Measurements from ENCODE around the gene ZNF837.
"Not testable (repeated sequence)": the region's sequence is repeated elsewhere in the genome, so short reads cannot be mapped to it uniquely, and the experiment has no call there.

ZNF837 gene

DNA sequence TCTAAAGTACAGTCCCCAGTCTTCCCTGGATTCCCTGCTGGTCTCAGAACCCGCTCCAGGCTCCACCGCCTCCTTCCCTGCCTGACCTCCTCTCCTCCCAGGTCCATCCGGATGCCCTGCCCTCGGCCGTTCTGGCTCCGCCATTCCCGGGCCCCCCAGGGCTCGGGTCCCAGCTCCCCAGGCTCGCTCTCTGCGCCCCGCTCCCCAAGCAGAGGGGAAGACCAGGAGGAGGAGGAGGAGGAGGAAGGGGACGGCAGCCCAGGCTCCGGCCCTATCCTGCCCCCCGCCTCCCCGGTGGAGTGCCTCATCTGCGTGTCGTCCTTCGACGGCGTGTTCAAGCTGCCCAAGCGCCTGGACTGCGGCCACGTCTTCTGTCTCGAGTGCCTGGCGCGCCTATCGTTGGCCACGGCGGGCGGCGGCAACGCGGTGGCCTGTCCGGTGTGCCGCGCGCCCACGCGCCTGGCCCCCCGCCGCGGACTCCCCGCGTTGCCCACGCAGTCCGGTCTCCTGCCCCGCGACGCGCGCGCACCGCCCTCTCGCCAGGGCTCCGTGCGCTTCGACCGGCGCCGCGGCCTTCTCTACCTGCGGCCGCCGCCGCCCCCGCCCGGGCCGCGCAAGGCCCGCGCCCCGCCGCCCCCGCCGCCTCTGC, 15.3 kb upstream of the ZNF837 start:
- no peak for DNase-seq

GRCh38 chr19:58395220-58395978, 14.6 kb upstream of the ZNF837 start, which contains the start of gene RNF225:
TSS of gene RNF225 (plus strand) at chr19:58395656. CDS start at chr19:58396090, 434 bp downstream.
- DNase-seq: no peak

DNA sequence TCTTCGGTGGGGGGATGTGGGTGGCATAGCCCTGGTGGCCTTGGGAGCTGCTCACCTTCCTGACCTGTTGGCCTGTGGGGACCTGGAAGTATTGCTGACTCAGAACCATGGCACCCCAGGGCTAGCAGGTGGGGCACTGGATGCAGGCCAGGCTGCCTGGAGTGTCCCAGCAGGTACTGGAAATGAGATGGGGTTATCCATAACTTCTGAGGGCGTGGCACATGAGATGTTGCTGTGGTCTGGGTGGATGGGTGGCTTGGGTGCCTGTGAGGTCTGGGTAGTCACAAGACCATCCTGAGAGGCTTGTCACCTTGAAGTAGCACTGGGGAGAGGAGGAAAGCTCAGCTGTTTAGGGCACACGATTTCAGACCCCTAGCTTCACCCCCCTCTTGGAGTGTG, 14.0 kb upstream of the ZNF837 start:
- DNase-seq: no peak

DNA sequence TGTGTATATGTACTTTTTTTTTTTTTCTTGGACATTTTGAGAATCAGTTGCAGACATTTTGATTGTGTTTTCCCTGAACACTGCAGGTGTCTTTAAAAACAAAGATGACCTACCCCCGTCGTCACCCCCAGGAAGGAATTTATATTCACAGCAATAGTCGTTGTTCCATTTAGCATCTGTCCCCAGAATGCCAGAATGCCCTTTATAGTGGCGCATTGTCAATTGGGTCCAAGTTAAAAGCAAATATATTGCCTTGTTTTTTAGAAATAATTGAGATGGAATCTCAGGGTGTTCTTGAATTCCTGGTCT, 12.8 kb upstream of the ZNF837 start:
- DNase-seq: no peak

DNA sequence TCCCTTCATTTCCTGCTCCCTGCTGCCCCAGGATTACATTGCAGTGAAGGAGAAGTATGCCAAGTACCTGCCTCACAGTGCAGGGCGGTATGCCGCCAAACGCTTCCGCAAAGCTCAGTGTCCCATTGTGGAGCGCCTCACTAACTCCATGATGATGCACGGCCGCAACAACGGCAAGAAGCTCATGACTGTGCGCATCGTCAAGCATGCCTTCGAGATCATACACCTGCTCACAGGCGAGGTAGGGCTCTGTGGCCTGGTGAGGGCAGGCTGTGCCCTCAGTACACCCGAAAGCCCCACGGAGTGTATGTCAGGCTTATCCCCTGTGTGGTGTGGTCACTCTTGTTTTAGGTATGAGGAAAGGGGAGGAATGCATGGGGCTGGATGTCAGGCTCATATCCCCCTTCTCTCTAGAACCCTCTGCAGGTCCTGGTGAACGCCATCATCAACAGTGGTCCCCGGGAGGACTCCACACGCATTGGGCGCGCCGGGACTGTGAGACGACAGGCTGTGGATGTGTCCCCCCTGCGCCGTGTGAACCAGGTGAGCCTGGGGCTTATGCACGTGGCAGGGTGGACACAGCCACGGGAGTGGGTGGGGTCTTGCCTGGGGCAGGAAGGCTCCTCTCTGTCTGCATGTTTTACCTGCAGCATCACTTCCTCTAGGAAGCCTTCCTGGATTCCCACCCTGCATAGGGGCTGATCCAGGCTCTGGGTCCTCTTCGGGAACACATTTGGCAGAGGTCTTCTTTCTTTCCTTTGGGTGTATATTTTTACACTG, 12.3 kb upstream of the ZNF837 start:
- no peak for DNase-seq

DNA sequence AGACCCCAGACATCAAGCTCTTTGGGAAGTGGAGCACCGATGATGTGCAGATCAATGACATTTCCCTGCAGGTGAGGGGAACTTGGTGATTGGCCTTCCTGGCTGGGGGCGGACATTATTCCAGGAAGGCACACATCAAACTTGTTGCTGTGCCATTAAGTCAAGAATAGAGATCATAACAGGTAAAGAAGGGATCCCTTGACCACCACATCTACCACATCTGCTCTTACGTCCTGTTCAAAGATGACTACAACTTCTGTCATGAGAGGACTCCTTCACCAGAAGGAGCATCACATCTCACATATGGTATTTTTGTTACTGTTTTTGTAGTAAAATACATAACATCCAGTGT, 7.3 kb upstream of the ZNF837 start:
- DNase-seq: no peak

- DNase-seq: no peak
Observed at GRCh38 chr19:58387338-58388174, 6.7 kb upstream of the ZNF837 start.

DNA sequence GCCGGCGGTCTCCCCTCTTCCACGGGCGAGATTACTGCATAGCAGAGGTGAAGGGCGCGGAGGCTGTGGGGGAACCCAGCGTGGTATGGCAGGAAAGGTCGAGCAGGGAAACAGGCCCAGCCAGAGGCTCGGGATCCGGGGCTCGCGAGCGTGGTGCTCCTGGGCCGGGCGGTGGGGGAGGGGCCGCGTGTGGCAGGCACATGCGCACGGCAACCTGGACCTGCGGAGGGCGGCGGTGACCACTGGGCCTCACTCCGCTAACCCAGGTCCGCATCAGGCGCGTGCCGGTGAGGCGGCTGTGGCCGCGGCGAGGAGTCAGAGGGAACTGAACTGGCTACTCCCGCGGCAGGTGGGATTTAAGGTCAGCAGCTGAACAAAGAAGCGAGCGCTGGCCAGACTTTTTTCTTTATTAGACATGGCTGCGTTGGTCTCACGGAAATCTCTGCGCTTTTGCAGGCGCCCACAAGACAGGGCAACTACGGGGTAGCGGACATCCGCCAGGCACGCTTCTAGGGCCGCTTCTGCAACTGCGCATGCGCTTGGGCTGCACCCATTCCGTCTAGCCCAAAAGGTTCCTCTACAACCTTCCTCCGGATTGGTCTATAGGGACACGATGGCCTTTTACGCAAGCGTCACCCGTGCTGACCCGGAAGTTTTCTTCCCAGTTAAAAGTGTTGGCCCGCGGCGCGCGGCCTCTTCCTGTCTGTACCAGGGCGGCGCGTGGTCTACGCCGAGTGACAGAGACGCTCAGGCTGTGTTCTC, 5.9 kb upstream of the ZNF837 start, which contains the start of gene RPS5:
Gene RPS5, plus strand, starts transcription at position 694 of the 762 bp plus-strand sequence. CDS start 869 bp downstream, outside the sequence.
- peak; percentile 98 for DNase-seq

GRCh38 chr19:58385891-58386575, 5.2 kb upstream of the ZNF837 start:
- no peak for DNase-seq

DNA sequence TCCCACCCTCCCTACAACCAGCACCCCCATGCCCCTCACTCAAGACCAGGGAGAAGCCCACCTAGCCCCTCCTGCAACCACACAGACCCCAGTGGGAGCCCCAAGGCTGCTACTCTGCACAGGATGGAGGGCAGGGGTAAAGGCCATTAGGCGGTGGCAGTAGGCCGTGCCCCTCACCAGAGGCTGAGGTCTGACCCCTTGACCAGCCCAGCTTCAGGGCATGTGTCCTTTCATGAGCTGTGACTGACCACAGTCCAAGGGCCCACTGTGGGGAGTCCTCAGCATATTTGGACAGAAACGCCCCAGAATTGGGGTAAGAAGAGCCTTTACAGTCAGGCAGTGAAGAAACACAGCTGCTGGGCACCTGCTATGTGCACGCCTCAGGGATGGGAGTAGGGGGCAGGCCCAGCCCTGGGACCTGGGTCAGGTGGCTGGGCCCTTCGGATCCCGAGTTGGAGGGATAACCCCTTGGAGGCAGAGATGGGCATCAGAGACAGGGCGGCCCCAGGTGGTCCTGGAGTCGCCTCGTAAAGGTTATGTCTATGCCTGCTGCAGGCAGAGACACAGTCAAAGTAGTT, 4.6 kb upstream of the ZNF837 start:
- no peak for DNase-seq

DNA sequence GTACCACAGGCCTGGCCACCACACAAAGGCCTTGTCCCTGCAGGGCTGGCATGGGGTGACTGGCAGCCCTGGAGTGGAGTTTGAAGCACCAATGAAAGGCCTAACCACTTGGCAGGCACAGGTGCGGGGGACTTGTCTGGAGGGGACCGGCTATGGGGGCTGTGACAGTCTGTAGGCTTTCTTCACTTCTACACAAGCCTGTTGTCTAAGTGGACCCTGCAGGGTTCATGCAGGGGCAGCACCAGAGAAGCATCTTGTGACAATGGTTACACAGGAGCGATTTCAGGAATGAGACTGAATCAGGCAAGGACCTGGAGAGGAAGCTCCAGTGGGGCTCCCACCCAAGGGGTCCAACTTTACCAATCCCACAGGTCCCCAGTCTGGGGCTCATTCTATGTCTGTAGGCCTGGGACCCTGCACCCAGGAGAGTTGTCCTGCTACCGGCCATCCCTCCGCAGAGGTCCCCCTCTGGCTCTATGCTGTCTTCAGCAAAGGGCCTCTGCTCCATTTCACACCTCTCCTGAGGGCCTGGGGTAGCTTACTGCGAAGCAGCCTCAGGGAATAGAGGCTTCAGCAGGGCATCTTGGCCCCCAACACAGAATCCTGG, 2.3 kb upstream of the ZNF837 start:
- DNase-seq: no peak

DNA sequence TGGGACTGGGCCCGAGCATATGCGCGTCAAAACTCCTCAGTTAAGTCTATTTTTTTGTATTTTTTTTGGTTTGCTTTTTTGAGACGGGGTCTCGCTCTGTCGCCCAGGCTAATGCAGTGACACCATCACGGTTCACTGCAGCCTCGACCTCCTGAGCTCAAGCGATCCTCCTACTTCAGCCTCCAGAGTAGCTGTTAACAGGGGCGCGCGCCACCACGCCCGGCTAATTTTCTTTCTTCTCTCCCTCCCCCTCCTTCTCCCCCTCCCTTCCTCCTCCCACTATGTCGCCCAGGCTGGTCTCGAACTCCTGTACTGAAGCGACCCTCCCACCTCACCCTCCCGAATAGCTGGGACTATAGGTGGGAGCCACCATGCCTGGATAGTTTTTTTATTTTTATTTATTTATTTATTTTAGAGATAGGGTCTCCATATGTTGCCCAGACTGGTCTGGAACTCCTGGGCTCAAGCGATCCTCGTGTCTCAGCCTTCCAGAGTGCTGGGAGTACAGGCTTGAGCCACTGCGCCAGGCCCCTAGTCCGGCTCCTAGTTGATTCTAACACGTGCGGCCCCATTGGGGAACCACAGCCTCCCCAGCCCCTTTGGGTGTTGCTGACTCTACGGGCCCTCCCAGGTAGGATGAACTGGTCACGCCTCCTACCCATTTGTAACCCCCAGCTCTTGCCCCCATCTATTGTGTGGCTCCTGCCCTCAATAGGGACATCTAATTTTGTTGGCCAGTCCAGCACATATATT, 806 bp upstream of the ZNF837 start:
- no peak for DNase-seq

GRCh38 chr19:58380037-58380661, 681 bp downstream of the ZNF837 start:
- DNase-seq: no peak

DNA sequence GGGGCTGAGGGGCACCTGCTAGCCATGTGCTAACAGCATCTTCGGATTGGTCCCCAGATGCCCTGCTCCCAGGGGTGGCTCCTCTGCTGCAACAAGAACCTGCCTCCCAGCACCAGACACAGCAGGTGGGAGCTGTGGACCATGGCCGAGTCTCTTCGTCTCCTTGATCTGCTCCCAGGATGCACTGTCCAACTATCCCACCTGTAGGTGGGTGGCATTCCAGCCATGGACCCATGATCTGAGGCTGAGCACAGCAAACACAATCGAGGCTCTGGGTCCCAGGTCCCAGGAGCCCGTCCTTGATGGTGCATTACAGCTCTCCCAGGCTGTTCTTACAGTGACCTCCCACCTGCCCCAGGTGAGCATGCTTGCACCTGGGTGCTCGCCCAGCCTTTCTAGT, 1.6 kb downstream of the ZNF837 start:
- DNase-seq: no peak

DNA sequence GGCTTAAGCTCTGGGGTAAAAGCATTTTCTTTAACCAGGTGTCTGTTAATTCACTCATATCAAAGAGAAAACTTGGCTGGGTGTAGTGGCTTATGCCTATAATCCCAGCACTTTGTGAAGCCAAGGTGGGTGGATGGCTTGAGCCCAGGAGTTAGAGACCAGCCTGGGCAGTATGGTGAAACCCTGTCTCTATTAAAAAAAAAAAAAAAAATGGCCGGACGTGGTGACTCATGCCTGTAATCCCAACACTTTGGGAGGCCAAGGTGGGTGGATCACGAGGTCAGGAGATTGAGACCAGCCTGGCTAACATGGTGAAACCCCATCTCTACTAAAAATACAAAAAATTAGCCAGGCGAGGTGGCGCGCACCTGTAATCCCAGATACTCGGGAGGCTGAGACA, 4.1 kb downstream of the ZNF837 start:
- not testable (repeated sequence) for DNase-seq

DNA sequence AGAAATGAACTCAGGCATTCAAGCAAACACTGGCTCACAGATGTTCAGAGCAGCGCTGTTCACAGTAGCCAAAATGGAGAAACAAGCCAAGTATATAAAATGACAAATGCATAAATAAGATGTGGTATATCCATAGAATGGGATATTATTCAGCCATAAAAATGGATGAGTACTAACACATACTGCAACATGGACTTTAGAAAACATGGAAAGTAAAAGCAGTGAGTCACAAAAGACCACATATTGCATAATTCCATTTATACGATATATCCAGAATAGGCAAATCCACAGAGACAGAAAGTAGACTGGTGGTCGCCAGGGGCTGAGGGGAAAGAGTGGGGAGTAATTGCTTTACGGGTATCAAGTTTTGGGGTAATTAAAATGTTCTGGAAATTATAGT, 6.6 kb downstream of the ZNF837 start:
- no peak for DNase-seq

GRCh38 chr19:58372311-58373133, 8.3 kb downstream of the ZNF837 start:
- no peak for DNase-seq

GRCh38 chr19:58368561-58369360, 12.1 kb downstream of the ZNF837 start:
- DNase-seq: no peak
